Measurements from ENCODE around the gene TLR2.

TLR2 gene

GRCh38 chr4:153733751-153734448 is 49.8 kb downstream of the TLR2 start:
- DNase-seq = no peak

GRCh38 chr4:153735906-153736461 is 51.9 kb downstream of the TLR2 start:
- DNase-seq = no peak

- DNase-seq = no peak
Measured at GRCh38 chr4:153741541-153741940, 57.5 kb downstream of the TLR2 start.

GRCh38 chr4:153745651-153746050 is 61.6 kb downstream of the TLR2 start:
- no peak for DNase-seq

- DNase-seq = no peak
Measured at GRCh38 chr4:153747406-153747955, 63.4 kb downstream of the TLR2 start.

GRCh38 chr4:153748378-153748777 is 64.3 kb downstream of the TLR2 start:
- DNase-seq = no peak

- peak; percentile 22 for DNase-seq
Measured at GRCh38 chr4:153750197-153750817, 66.2 kb downstream of the TLR2 start.

GRCh38 chr4:153755186-153755585 is 71.1 kb downstream of the TLR2 start:
- no peak for DNase-seq
